ENCODE measurements around the gene PLXNC1.

DNA sequence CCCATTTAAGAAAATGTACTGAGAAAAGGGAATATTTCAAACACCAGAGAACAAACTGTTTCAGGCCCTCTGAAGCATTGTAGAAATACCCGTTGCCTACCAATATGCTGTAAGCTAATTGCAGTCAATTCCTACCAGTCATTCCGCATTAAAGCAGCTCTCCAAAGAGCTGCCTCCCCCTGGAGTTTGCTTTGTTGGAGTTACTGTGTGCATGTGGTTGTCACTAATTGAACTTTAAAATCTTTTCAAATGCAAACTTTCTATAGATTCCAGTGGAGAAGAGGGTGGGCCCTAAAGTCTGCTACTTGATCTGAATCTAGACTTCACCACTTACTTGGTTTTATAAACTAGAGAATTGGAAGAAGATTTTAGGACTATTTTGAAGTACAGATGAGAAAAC lies 112.7 kb downstream of the PLXNC1 start:
- TF ChIP-seq, protein P1, sequence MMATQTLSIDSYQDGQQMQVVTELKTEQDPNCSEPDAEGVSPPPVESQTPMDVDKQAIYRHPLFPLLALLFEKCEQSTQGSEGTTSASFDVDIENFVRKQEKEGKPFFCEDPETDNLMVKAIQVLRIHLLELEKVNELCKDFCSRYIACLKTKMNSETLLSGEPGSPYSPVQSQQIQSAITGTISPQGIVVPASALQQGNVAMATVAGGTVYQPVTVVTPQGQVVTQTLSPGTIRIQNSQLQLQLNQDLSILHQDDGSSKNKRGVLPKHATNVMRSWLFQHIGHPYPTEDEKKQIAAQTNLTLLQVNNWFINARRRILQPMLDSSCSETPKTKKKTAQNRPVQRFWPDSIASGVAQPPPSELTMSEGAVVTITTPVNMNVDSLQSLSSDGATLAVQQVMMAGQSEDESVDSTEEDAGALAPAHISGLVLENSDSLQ (IDR thresholded peaks at IDR 0.05), result no peak
- TF ChIP-seq, protein P2, sequence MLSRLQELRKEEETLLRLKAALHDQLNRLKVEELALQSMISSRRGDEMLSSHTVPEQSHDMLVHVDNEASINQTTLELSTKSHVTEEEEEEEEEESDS (CRISPR knock-in tag; IDR thresholded peaks at IDR 0.05), result no peak
- no peak for TF ChIP-seq SNIP1 (IDR thresholded peaks at IDR 0.05; ENCODE audit: low read depth)

Data from K562 (cell line).